ENCODE data around the gene ARRB1.

ARRB1 gene

GRCh38 chr11:75356613-75357012 is 5.2 kb upstream of the ARRB1 start:
- no peak for TF ChIP-seq CTCF (IDR thresholded peaks at IDR 0.05)

GRCh38 chr11:75355051-75355450 is 3.6 kb upstream of the ARRB1 start:
- TF ChIP-seq CTCF (IDR thresholded peaks at IDR 0.05): no peak

GRCh38 chr11:75352588-75353206 is 1.2 kb upstream of the ARRB1 start:
- TF ChIP-seq CTCF (IDR thresholded peaks at IDR 0.05): no peak

- no peak for TF ChIP-seq CTCF (IDR thresholded peaks at IDR 0.05)
Measured at GRCh38 chr11:75351791-75352587, 528 bp upstream of the ARRB1 start.

GRCh38 chr11:75350743-75351540 is 519 bp downstream of the ARRB1 start:
- TF ChIP-seq CTCF (IDR thresholded peaks at IDR 0.05): no peak

- TF ChIP-seq CTCF (IDR thresholded peaks at IDR 0.05): no peak
Measured at GRCh38 chr11:75350122-75350742, 1.2 kb downstream of the ARRB1 start.

- no peak for TF ChIP-seq CTCF (IDR thresholded peaks at IDR 0.05)
Measured at GRCh38 chr11:75349521-75350116, 1.8 kb downstream of the ARRB1 start.

All from LNCAP (cell line).